Activated naive CD8-positive, alpha-beta T cell treated with anti-CD3 and anti-CD28 coated beads, Interleukin-2, amount 10 ng/mL, durations not matched to agents 7 days and 5 days (primary cell): Measurements from ENCODE around the gene CTSF. TPM values are rescaled to one million over a fixed set of nuclear protein-coding genes. Genes with fewer than 3 reads are reported as not detected.
A peak's percentile ranks its signal among the peaks of the same experiment; 100 is the strongest.

Source experiments
- ATAC-seq: fragments of 150-1000 bp; cut with Tn5 transposase; one replicate; pipeline ENCODE4 v1.10.0; 2021; ENCODE audit warnings: low read depth, moderate library complexity
- POLR2A ChIA-PET: fragments of 350-600 bp; sonication (Branson Sonifier 250); formaldehyde crosslinking; loops from one replicate; lab custom pipeline; 2021; ENCODE audit warnings: antibody characterized with exemption; lab: Charles Lee
- DNase-seq: peaks from one replicate; pipeline ENCODE4 v3.0.0; 2021
- H3K27ac Mint-ChIP-seq: one replicate; pipeline ENCODE4 v1.8.0; 2022; ENCODE audit warnings: mild to moderate bottlenecking, mixed read lengths
- H3K27me3 Mint-ChIP-seq: one replicate; pipeline ENCODE4 v1.8.0; 2022; ENCODE audit warnings: mild to moderate bottlenecking, moderate library complexity, mixed read lengths
- H3K36me3 Mint-ChIP-seq: one replicate; pipeline ENCODE4 v1.8.0; 2021; ENCODE audit warnings: mild to moderate bottlenecking, mixed read lengths
- H3K4me1 Mint-ChIP-seq: one replicate; pipeline ENCODE4 v1.8.0; 2021; ENCODE audit warnings: mixed read lengths
- H3K4me3 Mint-ChIP-seq: one replicate; pipeline ENCODE4 v1.8.0; 2022; ENCODE audit warnings: mild to moderate bottlenecking, moderate library complexity, mixed read lengths
- H3K9me3 Mint-ChIP-seq: one replicate; pipeline ENCODE4 v1.8.0; 2021; ENCODE audit warnings: mixed read lengths
- total RNA-seq, 2 experiments: library from RNA; stranded (reverse); gene quantifications; one replicate each; pipeline ENCODE4 v1.2.3, GENCODE V29; 2021

Gene CTSF
- total RNA-seq, 2 experiments from 2014 or later, result 13.5 to 14.2 TPM

DNA sequence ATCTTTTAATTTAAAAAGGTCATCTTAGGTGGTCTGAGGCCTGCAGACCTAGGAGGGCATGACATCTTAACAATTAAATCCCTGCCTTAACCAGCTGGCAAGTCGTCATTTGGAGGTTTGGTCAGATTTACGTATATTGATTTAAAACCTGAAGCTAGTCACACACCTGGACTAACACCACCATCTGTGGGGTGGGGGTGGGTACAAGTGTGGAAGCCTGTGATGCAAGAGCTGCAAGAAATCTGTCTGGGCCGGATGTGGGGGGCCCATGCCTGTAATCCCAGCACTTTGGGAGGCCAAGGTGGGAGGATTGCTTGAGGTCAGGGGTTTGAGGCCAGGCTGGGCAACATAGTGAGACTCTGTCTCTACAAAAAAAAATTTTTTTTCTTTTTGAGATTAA lies 12.9 kb upstream of the CTSF start:
- POLR2A ChIA-PET, result interaction anchor here (0.6 to 4.3 kb wide), 2 partner anchors 97 to 101 kb away, joined by 3 to 24 read pairs; partner anchors contain the start of gene RBM4B
- peaks cover 7% of the 10 kb centered on the region for H3K4me1 Mint-ChIP-seq
- no peak overlapping the region for H3K27ac Mint-ChIP-seq
- ATAC-seq (no peak), DNase-seq (no peak)
- peaks cover 4% of the 10 kb centered on the region for H3K9me3 Mint-ChIP-seq
- H3K4me3 Mint-ChIP-seq, result no peak overlapping the region
- H3K27me3 Mint-ChIP-seq, result peaks cover 8% of the 10 kb centered on the region
- no peaks in the 10 kb centered on the region for H3K36me3 Mint-ChIP-seq

DNA sequence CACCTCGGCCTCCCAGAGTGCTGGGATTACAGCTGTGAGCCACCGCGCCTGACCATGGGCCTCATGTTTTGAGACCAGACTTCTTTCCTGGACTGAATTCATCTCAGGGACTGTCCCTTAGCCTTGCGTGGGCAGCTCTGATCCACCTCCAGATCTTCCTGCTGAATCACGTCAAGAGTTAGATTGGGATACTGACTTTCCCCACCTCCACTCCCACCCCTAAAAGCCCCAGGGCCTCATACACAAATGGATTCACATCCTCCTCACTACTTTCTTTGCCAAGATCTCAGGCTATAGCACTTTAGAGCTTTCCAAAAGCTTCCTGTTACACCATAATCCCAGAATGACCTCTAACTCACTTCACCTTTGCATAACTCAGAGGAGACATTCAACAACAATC lies 12.4 kb upstream of the CTSF start:
- Mint-ChIP-seq H3K4me1 (peaks cover 7% of the 10 kb centered on the region), H3K27me3 (peaks cover 8% of the 10 kb centered on the region), H3K27ac (no peak overlapping the region), H3K36me3 (no peaks in the 10 kb centered on the region), H3K9me3 (peaks cover 4% of the 10 kb centered on the region), H3K4me3 (no peak overlapping the region)
- no peak for ATAC-seq
- POLR2A ChIA-PET, result interaction anchor here (4.3 kb wide), 1 partner anchor 97 kb away, joined by 24 read pairs; the partner anchor contains the start of gene RBM4B
- DNase-seq, result no peak

DNA sequence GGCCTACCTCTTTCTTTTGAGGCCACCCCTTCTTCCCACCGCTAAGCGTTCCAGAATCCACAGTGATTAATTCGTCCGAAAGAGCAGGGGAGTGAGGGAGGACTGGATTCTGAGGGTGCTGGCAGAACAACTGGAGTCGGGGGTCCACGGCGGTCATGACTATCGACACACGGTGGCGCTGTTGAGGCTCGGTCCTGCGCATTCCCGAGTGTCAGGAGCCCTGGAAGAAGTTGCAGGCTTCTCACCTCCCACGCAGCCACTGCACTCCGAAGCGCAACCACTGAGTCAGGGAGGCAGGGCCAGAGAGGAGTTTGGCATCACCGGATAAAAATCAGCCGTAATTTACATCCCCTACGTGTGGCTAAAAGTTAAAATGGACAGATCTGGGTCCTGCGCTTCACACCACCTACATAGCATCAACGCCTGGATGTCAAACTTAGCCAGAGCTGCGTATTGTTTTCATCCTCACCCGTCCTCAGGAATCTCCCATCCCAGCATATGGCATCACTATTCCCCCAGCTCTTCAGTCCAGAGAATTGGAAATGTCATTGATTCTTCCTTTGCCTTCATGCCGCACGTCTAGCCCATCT lies 10.7 kb upstream of the CTSF start:
- Mint-ChIP-seq H3K36me3 (no peaks in the 10 kb centered on the region), H3K9me3 (peaks cover 4% of the 10 kb centered on the region), H3K27ac (no peak overlapping the region), H3K4me3 (no peak overlapping the region), H3K4me1 (peaks cover 7% of the 10 kb centered on the region), H3K27me3 (peaks cover 8% of the 10 kb centered on the region)
- DNase-seq, result peak; percentile 77
- POLR2A ChIA-PET, result interaction anchor here (4.3 kb wide), 1 partner anchor 99 kb away, joined by 24 read pairs; the partner anchor contains the start of gene RBM4B
- ATAC-seq, result peak; percentile 56

DNA sequence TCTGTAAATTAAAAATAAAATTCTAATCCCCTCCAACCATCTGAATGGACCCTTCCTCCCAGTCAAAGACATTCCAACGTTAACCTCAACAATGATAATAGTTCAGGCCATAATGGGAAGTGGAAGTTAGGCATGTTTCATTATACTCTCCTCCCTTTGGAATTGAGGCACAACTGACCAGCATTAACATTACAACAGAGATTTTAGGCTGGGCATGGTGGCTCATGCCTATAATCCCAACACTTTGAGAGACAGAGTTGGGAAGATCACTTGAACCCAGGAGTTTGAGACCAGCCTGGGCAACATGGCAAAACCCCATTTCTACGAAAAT lies 2.4 kb upstream of the CTSF start:
- Mint-ChIP-seq H3K4me3 (no peak overlapping the region), H3K27me3 (peaks cover 29% of the 10 kb centered on the region), H3K36me3 (no peaks in the 10 kb centered on the region), H3K27ac (no peak overlapping the region), H3K4me1 (peaks cover 5% of the 10 kb centered on the region), H3K9me3 (no peaks in the 10 kb centered on the region)
- POLR2A ChIA-PET, result interaction anchor here (0.7 kb wide), 1 partner anchor 34 kb away, joined by 3 read pairs; no protein-coding TSS in a partner anchor
- no peak for DNase-seq
- no peak for ATAC-seq

DNA sequence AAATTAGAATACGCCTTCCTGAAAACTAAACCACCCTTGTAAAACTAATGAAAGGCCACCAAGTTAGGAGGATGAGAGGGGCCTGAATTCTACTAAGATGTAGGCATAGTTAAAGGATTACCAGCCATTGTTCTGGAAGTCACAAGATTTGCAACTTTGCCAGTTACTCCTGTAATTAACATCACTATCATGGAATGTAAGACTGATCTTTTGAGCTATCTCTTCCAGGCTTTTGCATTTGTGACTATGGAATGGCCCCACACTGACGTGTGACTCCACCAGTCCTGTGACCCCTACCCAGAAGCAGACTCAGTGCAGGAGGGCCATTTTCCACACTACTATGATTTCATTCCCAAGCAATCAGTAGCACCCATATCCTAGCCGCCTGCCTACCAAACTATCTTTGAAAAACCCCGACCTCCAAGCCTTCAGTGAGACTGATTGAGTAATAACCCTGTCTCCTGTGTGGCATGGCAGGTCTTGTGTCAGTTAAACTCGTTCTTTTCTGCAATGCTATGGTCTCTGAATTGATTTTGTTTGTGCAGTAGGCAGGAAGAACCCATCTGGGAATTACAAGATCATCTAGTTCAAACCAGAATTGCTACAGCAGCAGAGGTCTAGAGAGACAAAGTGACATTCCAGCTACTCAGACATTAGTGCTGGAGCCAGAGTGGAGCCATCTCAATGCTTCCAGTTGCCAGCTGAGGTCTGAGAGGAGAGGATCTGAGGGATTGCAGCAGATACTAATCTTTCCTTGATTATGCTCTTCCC lies 1.9 kb upstream of the CTSF start:
- no peak for ATAC-seq
- no peaks in the 10 kb centered on the region for H3K9me3 Mint-ChIP-seq
- H3K4me3 Mint-ChIP-seq, result no peak overlapping the region
- peaks cover 5% of the 10 kb centered on the region for H3K4me1 Mint-ChIP-seq
- DNase-seq, result no peak
- H3K27me3 Mint-ChIP-seq, result peaks cover 29% of the 10 kb centered on the region
- H3K27ac Mint-ChIP-seq, result no peak overlapping the region
- no peaks in the 10 kb centered on the region for H3K36me3 Mint-ChIP-seq
- POLR2A ChIA-PET, result interaction anchor here (0.7 to 1.2 kb wide), 2 partner anchors 24 to 33 kb away, joined by 3 to 4 read pairs; partner anchors contain the start of gene ACTN3

DNA sequence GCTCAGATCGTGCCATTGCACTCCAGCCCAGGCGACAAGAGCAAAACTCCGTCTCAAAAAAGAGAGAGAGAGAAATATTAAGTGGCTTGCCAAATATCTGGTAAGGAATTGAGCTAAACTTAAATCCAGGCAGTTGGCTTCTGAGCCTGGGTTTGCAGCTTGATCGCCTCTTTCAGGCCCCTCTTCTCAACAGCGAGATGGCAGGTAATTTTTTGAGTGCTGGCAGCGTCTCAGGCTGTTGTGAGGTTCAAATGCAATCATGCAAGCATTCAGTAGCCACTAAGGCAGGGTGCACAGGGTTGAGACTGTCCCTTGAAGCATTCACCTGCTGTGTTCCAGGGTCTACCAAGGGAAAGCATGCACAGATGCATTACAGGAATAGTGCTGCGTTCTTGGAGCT lies 670 bp upstream of the CTSF start:
- Mint-ChIP-seq H3K4me1 (peaks cover 5% of the 10 kb centered on the region), H3K27ac (no peak overlapping the region), H3K27me3 (peaks cover 29% of the 10 kb centered on the region), H3K4me3 (no peak overlapping the region), H3K36me3 (no peaks in the 10 kb centered on the region), H3K9me3 (no peaks in the 10 kb centered on the region)
- POLR2A ChIA-PET, result interaction anchor here (0.6 to 1.5 kb wide), 3 partner anchors 14 to 23 kb away, joined by 3 to 10 read pairs (median 3); partner anchors contain the start of genes ACTN3 and ZDHHC24
- ATAC-seq, result no peak
- no peak for DNase-seq

DNA sequence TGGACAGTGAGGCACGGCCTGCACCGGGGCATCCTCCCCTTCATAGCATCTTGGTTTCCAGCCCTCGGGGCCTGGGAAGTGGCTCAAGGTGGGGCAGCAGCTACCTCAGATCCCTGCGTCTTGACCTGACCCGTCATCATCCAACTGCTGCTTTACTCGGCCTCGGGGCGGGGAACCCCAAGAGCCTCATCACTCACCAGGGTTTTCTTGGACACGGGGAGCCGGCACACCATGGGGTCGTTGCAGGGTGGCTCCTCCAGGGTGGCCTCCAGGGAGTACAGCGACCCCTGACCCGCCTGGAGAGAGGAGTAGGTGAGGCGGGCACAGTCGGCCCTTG lies 651 bp downstream of the CTSF start:
- no peak for ATAC-seq
- no peaks in the 10 kb centered on the region for H3K36me3 Mint-ChIP-seq
- peaks cover 5% of the 10 kb centered on the region for H3K4me1 Mint-ChIP-seq
- POLR2A ChIA-PET, result interaction anchor here (1.4 to 1.5 kb wide), 2 partner anchors 13 to 22 kb away, joined by 3 to 10 read pairs; partner anchors contain the start of genes ACTN3 and ZDHHC24
- no peaks in the 10 kb centered on the region for H3K9me3 Mint-ChIP-seq
- H3K27me3 Mint-ChIP-seq, result peaks cover 25% of the 10 kb centered on the region
- DNase-seq, result no peak
- H3K27ac Mint-ChIP-seq, result no peak overlapping the region
- H3K4me3 Mint-ChIP-seq, result peak overlapping the region; percentile 74

DNA sequence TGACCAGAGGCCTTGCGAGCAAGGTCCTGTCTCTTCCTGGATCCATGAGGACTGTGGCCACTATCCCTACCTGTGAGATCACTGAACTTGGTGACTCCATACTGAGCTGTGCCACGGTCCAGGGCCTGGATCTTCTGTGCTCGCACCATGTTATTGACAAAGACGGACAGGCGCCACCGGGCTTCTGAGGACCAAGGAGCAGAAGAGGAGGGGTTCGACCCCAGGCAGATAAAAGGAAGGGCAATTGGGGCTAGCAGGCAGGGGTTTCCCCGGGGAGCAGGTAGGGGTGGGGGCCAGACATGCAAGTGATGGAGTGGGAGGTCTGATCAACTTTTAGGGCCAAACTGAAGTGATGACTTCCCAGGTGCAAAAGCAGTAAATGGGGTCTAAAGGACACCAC lies 2.2 kb downstream of the CTSF start:
- Mint-ChIP-seq H3K4me1 (peaks cover 5% of the 10 kb centered on the region), H3K4me3 (no peak overlapping the region), H3K27me3 (peaks cover 25% of the 10 kb centered on the region), H3K36me3 (no peaks in the 10 kb centered on the region), H3K9me3 (no peaks in the 10 kb centered on the region), H3K27ac (no peak overlapping the region)
- no peak for ATAC-seq
- DNase-seq, result no peak
- POLR2A ChIA-PET, result interaction anchor here (1.4 kb wide), 1 partner anchor 20 kb away, joined by 5 read pairs; the partner anchor contains the start of genes ACTN3 and ZDHHC24

DNA sequence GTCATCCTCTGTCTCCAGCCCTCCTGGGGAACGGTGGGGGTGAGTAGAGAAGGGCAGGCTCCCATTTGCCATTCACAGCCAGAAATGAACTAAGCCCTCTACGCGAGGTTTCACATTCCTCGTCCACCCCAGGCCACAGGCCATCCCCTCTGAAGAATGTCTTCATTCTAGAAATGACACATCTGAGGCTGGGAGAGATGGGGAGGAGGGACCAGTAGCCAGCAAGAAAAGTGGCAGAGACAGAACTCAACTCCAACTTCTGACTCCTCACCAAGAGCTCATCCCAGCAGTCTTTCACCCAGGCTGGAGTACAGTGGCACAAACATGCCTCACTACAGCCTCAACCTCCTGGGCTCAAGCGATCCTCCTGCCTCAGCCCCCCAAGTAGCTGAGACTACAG lies 3.4 kb downstream of the CTSF start:
- POLR2A ChIA-PET, result no interaction called here
- Mint-ChIP-seq H3K9me3 (no peaks in the 10 kb centered on the region), H3K27me3 (peaks cover 21% of the 10 kb centered on the region), H3K36me3 (no peaks in the 10 kb centered on the region), H3K4me3 (no peak overlapping the region), H3K4me1 (peaks cover 5% of the 10 kb centered on the region), H3K27ac (no peak overlapping the region)
- ATAC-seq (no peak), DNase-seq (no peak)

DNA sequence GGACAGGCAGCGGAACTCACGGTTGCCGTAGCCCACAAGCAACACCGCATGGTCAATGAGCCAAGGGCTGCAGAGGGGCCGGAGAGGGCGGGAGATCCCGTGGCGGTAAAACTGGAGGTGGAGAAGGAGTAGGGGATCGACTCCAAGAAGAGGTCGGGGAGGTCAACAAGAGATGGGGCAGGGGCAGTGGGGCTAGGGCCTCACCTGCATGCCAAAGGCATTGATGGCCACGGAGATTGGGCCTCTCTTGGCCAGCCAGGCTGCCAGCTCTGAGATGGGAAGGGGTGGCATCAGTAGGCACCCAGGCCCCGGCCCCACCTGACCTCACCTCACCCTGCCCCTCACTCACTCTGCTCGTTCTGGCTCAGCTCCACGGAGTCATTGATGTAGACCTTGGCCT lies 3.9 kb downstream of the CTSF start:
- no peak overlapping the region for H3K27ac Mint-ChIP-seq
- no peak for ATAC-seq
- H3K4me1 Mint-ChIP-seq, result peaks cover 5% of the 10 kb centered on the region
- H3K9me3 Mint-ChIP-seq, result no peaks in the 10 kb centered on the region
- no peaks in the 10 kb centered on the region for H3K36me3 Mint-ChIP-seq
- DNase-seq, result no peak
- peaks cover 21% of the 10 kb centered on the region for H3K27me3 Mint-ChIP-seq
- POLR2A ChIA-PET, result no interaction called here
- no peak overlapping the region for H3K4me3 Mint-ChIP-seq

DNA sequence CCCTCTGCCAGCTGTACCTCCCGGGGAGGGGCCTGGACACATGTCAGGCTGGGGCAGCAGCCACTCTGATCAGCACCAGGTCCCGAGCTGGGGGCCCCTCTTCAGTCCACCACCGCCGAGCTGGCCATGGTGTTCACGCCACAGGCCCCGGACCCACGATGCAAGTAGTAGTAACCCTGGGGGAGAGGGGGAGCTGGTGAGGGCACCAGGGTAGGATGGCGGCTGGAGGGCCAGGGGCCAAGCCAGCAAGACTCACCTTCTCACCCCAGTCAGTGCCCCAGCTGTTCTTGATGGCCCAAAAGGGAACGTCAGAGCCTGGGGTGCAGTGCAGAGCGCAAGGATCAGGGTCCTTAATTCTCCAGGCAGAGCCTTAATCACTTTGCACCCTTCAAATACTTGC lies 4.6 kb downstream of the CTSF start:
- no peaks in the 10 kb centered on the region for H3K9me3 Mint-ChIP-seq
- peaks cover 5% of the 10 kb centered on the region for H3K4me1 Mint-ChIP-seq
- no peak overlapping the region for H3K4me3 Mint-ChIP-seq
- H3K36me3 Mint-ChIP-seq, result no peaks in the 10 kb centered on the region
- DNase-seq, result no peak
- peaks cover 22% of the 10 kb centered on the region for H3K27me3 Mint-ChIP-seq
- POLR2A ChIA-PET, result interaction anchor here (0.5 to 0.9 kb wide), 2 partner anchors 18 to 55 kb away, joined by 4 to 5 read pairs; partner anchors contain the start of gene ZDHHC24
- no peak for ATAC-seq
- no peak overlapping the region for H3K27ac Mint-ChIP-seq

DNA sequence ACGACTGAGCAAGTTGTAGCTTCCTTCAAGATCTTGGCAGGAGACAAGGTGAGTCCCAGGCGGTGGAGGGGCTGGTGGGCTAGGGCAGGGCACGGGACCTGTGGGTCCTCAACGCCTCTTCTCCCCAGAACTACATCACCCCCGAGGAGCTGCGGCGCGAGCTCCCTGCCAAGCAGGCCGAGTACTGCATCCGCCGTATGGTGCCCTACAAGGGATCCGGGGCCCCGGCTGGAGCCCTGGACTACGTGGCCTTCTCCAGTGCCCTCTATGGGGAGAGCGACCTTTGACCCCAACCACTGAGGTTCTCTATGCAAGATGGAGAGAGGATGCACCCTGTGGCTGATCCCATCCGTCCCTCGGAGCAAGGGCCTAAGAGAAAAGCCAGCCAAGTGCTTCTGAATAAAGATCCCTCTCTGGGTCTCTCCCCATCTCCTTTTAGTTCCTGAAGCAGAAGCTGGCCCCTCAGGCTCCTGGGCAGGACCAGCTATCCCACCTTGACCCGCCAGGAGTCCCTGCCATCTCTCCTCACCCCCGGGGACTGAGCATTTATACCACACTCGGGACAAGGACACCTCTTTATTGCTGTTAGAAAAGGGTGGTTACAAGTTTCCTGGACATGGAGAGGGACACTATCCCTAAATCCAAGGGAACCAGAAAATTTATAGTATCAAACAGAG lies 5.4 kb downstream of the CTSF start:
- Mint-ChIP-seq H3K27me3 (peaks cover 21% of the 10 kb centered on the region), H3K4me1 (peaks cover 2% of the 10 kb centered on the region), H3K9me3 (no peaks in the 10 kb centered on the region), H3K4me3 (no peak overlapping the region), H3K27ac (no peak overlapping the region), H3K36me3 (no peaks in the 10 kb centered on the region)
- ATAC-seq, result no peak
- DNase-seq, result no peak
- POLR2A ChIA-PET, result interaction anchor here (0.5 to 0.9 kb wide), 2 partner anchors 17 to 56 kb away, joined by 4 to 5 read pairs; partner anchors contain the start of gene ZDHHC24

DNA sequence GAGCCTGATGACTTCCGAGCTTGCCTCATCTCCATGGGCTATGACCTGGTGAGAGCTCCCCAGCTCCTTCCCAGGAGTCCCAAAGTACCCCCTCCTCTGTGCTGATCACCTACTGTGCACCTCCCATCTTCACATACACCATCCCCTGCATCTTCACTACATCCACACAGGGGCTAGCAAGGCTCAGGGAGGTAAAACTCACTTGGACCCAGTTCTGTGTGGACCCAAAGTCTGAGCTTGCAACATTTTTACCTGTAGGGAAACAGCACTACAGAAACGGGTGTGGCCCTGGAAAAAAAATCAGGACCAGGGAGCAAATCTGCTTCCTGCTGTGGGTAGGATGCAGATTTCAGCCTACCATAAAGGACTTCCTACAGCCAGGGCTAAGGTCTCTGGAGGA lies 6.1 kb downstream of the CTSF start:
- POLR2A ChIA-PET, result no interaction called here
- Mint-ChIP-seq H3K27ac (no peak overlapping the region), H3K9me3 (no peaks in the 10 kb centered on the region)

More for the DNA sequence above, 6.1 kb downstream of the CTSF start:
- DNase-seq (no peak), ATAC-seq (no peak)
- peaks cover 2% of the 10 kb centered on the region for H3K4me1 Mint-ChIP-seq
- H3K36me3 Mint-ChIP-seq, result no peaks in the 10 kb centered on the region
- H3K4me3 Mint-ChIP-seq, result no peak overlapping the region
- H3K27me3 Mint-ChIP-seq, result peaks cover 14% of the 10 kb centered on the region
